Stimulated activated CD4-positive, alpha-beta T cell treated with anti-CD3 and anti-CD28 coated beads, Interleukin-12 subunit alpha, Interleukin-12 subunit beta, amount 100 ng/mL, for 4 hours (primary cell): Measurements from ENCODE around the gene G6PD.
"Not testable (repeated sequence)": the region's sequence is repeated elsewhere in the genome, so short reads cannot be mapped to it uniquely, and the experiment has no call there.

ENCODE experiments used
- DNase-seq: peaks from one replicate; pipeline ENCODE4 v3.0.0-alpha.2; 2020

Gene G6PD

DNA sequence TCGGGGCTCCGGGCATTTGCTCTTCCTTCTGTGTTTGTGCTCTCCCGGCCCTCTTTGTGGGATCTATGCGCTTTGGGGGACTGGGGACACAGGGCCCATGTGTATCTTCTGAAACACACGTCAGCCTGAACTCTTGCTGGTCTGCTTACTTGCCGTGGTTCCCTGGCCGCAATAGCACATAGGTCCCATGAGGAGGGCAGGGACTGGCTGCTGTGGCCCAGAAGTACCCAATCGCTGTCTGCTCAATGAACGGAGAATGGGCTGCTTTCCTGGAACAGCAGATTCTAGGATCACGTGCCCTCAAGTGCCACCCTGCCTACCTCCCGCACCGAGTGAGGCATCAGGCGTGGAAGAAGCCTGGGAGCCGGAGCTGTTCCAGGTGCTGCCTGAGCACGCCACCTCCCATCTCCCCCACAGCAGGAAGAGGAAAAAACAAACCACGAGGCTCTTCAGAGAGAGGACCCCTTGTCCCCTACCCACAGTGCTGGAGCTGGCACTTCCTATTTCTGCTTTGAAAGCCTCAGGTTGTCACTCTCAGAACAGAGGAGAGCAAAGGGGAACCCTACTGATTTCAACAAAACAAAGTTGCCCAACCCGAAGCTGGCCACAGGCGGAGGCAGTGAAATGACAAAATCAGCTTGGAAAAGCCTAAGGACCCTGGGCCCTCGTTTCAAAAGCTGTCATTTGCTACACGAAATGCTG, 3.8 kb downstream of the G6PD start:
- DNase-seq, result peak; percentile 13

GRCh38 chrX:154541896-154542722, 4.5 kb downstream of the G6PD start:
- DNase-seq, result peak; percentile 53

GRCh38 chrX:154541589-154541895, 5.1 kb downstream of the G6PD start:
- DNase-seq, result no peak

DNA sequence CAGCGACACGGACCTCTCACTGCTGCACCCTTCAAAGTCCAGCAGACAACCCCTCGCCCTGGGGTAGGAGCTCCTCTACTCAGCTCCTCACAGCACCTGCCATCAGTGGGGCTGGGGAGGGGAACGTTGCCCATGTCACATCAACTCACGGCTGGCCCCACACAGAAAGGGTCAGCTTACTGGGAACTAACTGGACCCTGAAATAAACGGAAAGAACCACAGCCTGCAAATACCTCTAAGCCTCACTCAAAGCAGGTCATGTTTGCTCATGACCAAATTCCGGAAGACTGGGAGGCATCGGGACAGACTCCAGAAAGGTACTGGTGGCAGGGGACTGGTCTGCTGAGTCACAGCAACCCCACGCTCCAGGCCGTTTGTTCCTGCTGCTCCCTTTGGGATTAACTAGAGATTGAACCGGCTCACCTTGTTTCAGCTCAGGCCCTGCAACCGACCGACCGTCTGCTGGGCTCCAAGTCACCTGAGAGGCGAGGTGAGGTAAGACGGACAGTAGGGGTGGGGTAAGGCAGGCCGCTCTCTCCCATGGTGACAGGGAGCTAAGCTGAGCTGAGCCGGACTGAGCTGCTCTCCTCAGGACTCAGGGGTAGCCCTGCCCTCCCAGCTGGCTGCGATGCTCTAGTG, 5.6 kb downstream of the G6PD start:
- no peak for DNase-seq

DNA sequence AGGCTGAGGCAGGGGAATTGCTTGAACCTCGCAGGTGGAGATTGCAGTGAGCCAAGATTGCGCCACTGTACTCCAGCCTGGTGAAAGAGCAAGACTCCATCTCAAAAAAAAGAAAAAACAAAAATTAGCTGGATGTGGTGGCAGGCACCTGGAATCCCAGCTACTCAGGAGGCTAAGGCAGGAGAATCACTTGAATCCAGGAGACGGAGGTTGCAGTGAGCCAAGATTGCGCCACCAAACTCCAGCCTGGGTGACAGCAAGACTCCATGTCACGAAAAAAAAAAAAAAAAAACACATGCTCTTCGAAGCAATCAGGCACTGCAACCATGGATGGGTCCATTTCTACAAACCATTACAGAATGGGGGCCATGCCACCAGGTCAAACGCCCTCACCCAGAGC, 6.3 kb downstream of the G6PD start:
- not testable (repeated sequence) for DNase-seq

- DNase-seq, result no peak
Measured at GRCh38 chrX:154539077-154539476, 7.6 kb downstream of the G6PD start.

- DNase-seq, result no peak
Measured at GRCh38 chrX:154535892-154536291, 10.8 kb downstream of the G6PD start.

- peak; percentile 82 for DNase-seq
Measured at GRCh38 chrX:154534526-154535322, 11.9 kb downstream of the G6PD start.

DNA sequence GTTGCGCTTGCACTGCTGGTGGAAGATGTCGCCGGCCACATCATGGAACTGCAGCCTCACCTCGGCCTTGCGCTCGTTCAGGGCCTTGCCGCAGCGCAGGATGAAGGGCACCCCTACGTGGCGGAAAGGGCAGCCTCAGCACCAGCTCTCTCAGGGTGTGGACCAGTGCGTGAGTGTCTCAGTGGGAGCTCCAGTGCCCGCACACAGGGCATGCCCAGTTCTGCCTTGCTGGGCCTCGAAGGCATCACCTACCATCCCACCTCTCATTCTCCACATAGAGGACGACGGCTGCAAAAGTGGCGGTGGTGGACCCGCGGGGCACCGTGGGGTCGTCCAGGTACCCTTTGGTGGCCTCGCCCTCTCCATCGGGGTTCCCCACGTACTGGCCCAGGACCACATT, 14.0 kb downstream of the G6PD start:
- DNase-seq, result no peak

- DNase-seq, result no peak
Measured at GRCh38 chrX:154531626-154532025, 15.0 kb downstream of the G6PD start.

GRCh38 chrX:154530286-154530685, 16.4 kb downstream of the G6PD start:
- DNase-seq, result no peak

DNA sequence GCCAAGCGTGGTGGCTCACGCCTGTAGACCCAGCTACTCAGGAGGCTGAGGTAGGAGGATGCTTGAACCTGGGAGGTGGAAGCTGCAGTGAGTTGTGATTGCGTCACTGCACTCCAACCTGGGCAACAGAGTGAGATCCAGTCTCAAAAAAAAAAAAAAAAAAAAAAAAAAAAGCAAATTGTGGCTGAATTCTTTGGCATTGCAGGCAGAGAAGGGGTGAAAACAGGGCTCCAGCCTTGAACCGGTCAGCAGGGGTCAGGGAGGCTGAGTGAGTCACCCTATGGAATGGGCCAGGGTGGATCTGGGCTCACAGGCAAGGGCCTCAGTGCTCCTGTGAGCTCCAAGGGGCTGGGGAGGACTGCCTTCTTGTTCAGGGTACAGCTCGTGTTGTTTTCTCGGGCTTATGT, 17.4 kb downstream of the G6PD start:
- no peak for DNase-seq

- DNase-seq, result peak; percentile 51
Measured at GRCh38 chrX:154526901-154527675, 19.6 kb downstream of the G6PD start.

DNA sequence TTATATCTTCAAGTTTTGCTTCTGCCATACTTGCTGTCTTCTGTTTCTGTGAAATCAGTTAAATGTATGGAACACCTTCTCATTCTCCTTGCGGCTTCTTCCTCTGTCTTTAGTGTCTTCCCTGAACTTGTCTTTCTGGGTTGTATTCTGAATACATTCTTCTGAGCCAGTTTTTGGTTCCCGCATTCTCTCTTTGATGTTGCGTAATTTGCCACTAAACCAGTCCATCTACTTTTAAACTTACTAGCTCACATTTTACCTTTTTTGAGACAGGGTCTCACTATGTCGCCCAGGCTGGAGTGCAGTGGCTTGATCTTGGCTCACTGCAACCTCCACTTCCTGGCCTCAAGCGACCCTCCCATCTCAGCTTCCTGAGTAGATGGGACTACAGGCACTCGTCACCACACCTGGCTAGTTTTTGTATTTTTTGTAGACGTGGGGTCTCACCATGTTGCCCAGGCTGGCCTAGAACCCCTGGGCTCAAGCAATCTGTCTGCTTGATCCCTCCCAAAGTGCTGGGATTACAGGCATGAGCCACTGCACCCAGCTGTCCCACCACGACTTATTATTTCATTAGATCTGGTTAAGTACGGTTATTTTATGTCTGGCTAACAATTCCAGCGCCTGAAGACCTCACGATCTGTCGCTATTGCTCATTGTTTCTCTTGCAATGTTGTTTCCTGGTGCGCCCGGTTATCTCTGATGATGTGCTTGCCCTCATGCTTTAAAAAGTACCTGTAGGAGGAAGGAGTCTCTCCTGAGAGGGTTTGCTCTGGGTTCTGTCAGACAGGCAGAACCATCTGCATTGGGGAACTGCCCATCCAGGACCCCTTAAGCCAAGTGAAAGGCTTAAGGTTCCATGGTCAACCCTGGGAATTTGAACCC, 20.8 kb downstream of the G6PD start:
- no peak for DNase-seq

GRCh38 chrX:154519389-154519788, 27.3 kb downstream of the G6PD start:
- no peak for DNase-seq

GRCh38 chrX:154517101-154517781, 29.4 kb downstream of the G6PD start:
- no peak for DNase-seq

DNA sequence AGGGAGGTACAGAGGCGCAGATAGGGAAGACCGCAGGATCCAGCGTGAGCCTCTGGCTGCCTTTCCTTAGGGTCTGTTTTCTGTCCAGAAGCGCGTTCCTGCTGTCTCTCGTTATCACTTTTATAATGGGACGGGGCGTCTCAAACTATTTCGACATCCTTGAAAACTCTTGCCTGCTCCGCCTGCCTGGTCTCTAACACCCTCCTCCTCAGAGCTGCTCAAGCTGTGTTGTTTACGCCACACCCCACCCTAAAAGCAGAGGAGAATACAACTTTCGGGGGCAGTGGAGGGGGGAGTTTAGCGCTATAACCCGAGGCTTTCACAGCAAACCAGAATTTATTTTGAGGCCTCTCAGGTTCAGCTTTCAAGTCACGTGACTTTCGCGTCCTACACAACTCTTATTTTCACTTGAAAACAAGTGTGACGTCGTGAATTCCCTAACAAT, 30.0 kb downstream of the G6PD start:
- no peak for DNase-seq

DNA sequence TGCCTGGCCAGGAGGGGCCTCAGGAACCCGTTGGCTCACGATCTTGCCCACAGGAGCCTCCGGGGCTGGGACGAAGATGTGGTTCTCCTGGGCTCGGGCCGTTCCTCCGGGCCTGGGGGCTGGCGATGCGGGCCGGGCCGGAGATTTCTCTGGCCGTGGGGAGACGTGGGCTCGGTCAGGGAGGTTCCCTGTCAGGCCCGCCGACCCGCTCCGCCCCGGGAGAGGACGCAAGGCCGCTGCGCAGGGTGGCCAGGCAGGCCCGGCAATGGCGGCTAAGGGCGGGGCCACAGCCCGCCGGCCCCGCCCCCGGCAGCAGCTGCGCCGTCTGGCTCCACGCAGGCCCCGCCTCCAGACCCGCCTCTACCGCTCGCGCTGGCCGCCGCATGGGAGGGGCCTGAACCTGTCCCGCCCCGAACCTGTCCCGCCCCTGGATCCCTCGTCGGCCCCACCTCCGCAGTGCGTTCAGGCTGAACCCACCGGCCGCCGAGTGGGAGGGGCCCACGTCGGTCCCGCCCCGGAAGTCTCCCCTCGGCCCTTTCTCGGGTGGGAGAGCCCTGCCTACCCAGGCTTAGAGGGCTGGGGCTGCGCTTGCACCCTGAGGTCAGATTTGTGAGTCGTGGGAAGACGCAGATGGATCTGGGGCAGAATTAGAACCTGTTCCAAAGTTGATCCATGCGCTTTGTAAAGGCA, 30.5 kb downstream of the G6PD start, which contains the start of gene FAM3A:
FAM3A (minus strand) TSS at position 267 of the 690 bp plus-strand sequence. CDS start 460 bp downstream, outside the sequence.
- DNase-seq, result peak; percentile 90

GRCh38 chrX:154515090-154515965, 31.3 kb downstream of the G6PD start:
- DNase-seq, result no peak
